Measurements from ENCODE around the gene NAP1L1.

NAP1L1 gene, protein sequence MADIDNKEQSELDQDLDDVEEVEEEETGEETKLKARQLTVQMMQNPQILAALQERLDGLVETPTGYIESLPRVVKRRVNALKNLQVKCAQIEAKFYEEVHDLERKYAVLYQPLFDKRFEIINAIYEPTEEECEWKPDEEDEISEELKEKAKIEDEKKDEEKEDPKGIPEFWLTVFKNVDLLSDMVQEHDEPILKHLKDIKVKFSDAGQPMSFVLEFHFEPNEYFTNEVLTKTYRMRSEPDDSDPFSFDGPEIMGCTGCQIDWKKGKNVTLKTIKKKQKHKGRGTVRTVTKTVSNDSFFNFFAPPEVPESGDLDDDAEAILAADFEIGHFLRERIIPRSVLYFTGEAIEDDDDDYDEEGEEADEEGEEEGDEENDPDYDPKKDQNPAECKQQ

DNA sequence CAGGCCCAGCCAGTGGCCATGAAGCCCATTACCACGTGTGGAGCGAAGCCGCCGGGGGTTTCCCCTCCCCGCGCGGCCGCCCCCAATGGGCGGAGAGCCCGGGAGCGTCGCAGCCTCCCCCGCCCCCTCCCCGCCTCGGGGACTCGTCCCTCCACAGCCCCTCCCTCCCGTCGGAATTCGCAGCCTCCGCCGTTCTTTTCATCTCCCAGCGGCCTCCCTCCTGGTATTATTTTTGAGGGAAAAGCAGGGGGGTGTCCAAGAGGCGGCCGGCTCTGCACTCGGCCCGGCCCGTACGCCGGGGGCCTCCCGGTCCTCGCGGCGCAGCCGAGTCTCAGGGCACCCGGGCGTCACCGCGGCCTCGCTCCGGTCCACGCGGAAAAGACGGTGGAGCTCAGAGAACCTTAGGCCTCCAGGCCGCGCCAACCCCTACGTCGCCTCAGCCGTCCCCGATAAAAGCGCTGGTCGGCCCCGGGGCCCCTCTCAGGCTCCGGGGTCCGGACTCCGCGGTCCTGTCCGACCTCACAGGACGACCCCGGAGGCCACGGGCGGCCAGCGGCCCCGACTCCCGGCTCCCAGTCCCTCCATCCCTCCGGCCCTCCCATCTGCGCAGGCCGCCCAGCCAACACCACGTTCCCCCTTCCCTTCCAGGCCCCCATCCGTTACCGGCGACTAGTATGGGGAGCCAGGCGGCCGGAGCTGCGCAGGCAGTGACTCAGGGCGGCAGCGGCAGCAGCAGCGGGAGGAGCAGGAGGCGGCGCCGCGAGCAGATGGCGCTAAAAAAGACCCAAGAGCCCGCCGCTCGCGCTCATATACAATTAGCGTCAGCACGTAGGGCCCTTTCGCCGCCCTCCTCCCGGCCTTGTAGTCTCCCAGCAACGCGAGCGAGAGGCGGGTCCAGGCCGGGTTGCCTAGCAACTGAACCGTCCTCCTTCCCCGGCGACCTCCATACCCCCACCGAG lies at the start of gene NAP1L1:
NAP1L1 (minus strand) TSS at position 782 of the 959 bp plus-strand sequence. CDS start 10,466 bp downstream, outside the sequence.
- peak; percentile 93 for DNase-seq

DNA sequence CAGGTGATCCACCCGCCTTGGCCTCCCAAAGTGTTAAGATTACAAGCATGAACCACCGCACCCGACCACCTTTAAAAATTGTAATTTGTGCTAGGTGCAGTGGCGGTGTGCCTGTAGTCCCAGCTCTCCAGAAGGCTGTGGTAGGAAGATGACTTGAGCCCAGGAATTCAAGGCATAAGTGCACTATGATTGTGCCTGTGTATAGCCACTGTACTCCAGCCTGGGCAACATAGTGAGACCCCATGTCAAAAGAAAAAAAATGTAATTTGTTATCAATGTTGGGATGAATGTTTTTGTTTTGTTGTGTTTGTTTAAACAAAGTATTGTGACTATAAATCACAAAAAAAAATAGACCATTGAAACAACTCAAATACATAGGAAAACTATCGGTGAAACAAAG lies 43.1 kb upstream of the NAP1L1 start:
- DNase-seq: no peak

DNA sequence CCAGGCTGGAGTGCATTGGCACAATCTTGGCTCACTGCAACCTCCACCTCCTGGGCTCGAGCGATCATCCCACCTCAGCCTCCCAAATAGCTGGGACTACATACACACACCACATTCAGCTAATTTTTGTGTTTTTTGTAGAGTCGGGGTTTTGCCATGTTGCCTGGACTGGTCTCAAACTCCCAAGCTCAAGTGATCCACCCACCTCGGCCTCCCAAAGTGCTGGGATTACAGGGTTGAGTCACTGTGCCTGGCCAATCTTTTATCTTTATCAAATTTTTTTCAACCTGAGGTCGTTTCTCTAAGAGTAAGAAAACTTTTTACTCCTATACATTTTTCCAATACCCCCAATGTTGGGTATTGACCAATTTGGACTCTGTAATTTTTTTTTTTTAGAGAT lies 40.0 kb upstream of the NAP1L1 start:
- DNase-seq: no peak

DNA sequence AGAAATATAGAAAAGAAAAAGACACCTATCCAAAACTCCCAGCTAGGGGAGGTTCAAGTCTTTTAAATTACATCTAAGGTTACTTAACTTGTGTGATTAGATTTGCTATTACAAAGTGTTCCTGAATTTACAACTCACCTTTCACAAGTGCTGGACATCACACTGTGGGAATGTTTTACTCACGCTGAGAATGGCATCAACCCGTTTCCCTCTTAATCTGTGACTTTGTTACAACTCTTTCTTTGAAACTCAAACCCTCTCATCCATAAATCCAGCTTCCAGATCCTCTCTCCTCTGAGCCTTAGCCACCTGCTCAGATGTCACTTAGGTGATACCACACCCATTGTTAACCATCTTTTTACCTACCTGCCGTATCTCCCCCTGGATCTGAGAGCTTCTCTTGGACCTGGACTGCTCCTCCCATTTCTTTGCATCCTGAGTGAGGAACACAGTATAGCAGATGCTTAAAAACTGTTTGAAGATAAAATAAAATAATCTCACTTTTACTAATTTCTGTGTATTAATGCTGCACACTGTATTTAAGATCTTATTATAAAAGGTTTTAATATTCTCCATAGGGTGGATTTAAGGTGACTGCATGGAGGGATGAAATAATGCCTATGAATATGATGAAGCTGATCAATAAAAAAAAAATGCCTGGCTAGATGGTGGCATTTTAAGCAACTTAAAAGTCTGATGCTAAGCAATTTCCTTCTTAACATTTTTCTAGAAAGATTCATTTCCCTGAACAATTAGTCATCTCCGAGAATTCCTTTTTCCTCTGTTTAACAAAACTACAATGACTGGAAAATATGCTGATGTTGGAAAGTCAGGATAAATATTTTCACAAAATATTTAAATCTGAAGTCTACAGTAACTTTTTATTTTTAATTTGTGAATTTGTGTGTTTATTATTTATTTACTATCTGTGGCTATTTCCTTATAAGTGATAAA lies 39.1 kb upstream of the NAP1L1 start:
- no peak for DNase-seq

DNA sequence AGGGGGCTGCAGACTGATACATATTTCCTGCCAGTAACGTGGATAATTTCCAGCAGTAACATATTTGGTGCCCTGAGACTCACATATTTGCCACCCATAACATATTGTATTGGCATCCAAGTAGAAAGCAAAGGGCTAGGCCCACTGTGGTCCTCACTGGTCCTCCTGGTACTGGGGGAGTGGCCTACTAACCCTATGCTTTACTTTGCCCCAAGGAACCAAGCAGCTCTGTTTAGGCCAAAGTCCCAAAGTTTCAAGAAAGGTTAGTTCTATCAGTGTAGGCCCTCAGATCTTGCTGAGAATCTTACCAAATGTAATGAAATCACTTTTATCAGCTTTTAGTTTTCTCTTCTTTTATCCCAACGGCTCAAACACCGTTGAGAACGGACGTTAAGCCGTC lies 35.4 kb upstream of the NAP1L1 start:
- DNase-seq: no peak

DNA sequence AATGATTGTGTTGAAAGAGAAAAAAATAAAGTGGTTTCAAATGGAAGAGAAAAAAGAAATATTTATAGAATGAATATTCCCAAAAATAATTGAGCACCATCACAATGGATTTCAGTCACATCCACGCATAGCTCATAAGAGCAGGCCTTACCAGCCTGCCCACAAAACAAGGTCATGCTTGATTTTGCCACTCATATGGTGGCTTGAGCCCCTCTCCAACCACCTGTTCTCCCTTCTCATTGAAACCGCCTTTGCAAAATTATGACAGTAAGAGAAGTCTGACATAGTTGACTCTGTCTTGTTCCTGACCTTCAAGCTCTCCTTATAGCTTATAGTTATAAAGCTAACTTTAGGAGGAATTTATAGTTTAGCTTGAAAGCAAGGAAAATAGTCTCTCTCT lies 33.3 kb upstream of the NAP1L1 start:
- DNase-seq: no peak

DNA sequence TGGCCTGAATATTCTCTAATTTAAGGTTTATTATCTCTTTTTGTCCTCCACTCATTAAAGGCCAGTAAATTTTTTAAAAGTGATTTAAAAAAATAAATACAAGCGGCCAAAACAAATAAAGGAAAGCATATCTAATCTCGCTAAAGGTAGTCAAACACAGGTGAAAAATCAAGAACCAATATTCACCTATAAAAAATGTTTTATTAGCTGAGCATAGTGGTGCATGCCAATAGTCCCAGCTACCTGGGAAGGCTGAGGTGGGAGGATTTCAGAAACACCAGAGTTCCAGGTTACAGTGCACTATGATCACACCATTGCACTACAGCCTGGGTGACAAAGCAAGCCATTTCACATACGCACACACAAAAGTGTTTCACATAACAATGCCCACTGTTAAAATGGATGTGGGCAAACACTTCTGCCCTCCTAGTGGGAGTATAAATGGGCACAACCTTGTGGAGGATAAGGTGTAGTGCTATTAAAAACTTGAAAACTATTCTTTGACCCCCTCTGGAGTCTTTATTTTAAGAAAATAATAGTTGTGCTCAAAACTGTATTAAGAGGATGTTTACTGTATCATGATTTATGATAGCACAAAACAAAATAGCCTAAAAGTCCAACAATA lies 32.7 kb upstream of the NAP1L1 start:
- DNase-seq: no peak

DNA sequence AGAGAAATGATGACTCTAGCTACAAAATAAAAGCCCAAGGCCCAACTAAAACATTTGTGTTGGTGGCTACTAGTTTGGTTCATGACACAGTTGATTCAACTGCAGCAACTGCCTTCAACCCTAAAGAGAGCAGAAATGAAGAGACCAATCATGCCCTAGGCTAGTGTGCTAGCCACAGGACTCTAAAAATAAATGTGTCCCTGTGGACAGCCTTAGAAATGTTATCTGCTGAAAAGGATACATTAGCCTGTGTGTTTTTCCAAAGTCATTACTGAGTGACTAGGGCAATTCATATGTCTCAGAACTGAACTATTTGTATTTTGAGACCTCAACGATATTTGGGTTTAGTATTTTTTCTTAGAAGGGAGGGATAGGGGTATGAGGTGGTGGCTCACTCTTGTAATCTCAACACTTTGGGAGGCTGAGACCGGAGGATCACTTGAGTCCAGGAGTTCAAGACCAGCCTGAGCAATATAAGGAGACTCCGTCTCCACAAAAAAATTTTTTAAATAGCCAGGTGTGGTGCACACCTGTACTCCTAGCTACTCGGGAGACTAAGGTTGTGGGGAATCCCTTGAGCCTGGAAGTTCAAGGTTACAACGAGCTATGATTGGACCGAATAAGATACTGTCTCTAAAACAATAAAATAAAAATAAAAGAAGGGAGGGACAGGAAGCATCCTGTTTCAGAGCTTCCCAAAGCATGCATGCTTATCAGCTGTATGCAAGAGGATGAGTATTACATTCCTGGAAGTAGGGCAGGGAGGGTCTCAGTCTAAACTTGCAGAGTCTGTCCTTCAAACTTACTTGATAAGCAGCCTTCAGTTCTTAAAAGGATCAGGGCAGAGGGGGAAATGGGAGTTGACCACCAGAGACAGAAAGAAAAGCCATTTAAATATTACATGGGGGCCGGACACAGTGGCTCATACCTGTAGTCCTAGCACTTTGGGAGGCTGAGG lies 29.6 kb upstream of the NAP1L1 start:
- no peak for DNase-seq

DNA sequence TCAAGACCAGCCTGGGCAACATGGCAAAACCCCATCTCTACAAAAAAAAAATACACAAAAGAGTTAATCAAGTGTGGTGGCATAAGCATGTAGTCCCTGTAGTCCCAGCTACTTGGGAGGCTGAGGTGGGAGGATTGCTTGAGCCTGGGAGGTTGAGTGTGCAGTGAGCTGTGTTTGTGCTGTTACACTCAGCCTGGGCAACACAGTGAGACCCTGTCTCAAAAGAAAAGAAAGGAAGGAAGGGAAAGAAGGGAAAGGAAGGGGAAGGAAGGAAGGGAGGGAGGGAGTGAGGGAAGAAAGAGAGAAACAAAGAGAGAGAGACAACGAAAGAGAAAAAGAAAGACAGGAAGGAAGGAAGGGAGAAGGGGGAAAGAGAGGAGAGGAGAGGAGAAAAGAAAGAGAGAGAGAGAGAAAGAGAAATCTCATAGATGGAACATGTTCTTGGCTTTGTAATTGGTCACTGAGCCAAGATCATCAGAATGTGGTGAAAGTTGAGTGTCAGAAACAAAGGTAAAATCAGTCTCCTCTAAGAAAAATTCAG lies 26.8 kb upstream of the NAP1L1 start:
- no peak for DNase-seq

DNA sequence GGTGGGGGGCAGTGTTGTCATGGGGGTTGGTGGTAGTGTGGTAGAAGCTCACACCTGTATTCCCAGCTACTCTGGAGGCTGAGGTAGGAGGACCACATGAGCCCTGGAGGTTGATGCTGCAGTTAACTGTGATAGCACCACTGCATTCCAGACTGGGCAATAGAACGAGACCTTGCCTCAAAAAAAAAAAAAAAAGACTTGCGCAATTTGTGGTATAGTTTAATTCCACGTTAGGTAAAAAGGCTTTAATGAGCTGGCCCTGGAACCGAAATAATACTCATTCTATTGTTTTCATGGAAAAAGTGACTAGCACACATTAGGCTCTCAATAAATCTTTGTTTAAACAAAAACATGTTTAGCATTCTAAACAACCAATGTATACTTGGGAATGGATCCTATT lies 25.4 kb upstream of the NAP1L1 start:
- no peak for DNase-seq

DNA sequence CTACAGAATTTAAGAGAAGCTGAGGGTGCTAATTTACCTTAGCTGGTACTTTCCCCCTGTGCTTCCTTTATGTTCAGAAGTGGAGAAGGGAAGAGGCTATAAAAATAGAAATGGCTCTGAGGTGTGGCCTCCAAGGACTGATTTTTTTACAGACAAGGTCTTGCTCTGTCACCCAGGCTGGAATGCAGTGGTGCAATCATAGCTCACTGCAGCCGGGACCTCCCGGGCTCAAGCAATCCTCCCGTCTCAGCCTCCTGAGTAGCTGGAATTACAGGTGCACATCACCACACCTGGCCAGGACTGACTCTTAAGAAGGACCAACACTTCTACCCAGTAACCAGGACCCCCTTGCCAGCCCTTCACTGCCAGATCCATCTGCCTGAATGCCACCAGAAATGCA lies 23.9 kb upstream of the NAP1L1 start:
- no peak for DNase-seq

DNA sequence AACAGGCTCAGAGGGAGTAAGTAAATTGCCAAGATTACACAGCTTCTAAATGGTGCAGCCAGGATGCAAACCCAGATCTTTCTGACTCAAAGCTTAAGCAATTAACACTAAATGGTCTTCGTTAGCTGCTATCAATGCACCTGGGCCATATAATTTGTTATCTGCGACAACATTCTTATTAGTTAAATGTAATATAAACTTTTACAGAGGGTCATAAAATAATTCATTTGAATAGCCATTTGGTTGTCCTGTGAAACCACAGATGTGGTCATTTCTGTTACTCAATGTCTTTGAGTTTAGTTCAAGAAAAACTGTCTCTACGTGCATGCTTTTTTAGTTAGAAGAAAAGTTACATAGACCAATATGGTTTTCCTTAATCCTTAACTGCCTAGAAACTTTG lies 22.1 kb upstream of the NAP1L1 start:
- DNase-seq: no peak

DNA sequence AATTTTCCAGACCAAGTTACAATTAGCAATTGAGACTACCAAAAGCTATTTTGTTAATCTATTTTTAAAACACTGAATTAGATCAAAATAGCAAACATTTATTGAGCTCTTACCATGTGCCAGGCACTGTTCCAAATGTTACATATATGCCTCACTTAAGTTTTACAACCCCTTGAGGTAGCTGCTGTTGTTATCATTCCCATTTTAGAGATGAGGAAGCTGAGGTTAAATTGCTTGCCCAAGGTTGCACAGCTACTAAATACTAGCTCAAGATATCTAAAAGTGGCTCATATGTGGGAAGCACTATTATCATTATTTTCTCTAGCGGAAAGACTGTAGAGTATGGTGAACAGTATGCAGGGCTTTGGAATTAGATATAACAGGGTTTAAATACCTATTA lies 19.5 kb upstream of the NAP1L1 start:
- no peak for DNase-seq

DNA sequence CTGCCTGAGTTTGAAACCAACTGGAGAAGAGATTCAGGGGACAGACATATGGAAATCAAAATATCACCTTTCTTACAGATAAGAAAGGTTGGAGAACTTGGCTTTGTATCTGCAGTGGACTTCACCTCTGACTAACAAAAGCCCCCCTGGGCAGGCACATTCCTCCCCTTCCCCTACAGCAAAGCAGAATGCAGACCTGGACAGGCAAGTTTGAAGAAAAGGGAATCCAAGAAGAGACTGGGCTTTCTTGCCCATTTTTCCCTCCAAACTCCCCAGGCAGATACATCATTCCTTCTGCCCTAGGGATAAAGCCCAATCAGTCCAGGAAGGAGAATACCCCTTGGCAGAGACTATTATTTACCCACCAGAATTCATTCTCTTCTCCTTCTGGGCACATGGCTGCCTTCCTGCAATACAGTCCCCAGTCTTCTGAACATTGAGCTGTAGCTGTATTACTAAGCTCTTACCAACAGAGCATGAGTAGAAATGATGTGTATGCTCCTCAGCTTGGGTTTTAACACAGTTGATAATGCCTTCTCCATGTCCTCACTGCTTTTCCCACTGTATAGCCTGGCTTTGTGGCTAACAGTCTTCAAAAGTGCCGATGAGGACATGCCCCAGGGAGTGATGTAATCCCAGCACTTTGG lies 17.4 kb upstream of the NAP1L1 start:
- DNase-seq: no peak

DNA sequence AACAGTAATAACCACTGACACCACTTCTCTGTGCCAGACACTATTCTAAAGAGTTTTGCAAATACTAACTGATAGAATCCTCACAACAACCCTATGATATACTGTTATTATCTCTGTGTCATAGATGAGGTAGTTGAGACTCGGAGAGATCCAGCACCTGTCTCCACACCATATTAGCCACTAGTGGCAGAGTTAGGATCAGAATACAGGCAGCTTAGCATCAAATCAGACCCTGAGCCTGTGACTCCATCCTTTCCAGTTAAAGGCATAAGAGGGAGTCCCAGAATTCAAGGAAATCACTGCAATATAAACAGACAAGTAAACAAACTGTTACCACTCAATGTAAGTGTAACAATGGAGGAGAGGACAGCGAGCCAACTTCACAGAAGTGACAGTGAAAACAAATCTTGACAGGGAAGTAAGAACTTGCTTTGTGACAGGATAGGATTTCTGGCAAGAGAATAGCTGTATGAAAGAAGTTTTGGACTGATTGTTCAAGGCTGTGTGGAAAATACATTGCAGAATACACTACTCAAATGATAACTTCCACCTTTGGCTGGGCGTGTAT lies 11.7 kb upstream of the NAP1L1 start:
- DNase-seq: no peak

DNA sequence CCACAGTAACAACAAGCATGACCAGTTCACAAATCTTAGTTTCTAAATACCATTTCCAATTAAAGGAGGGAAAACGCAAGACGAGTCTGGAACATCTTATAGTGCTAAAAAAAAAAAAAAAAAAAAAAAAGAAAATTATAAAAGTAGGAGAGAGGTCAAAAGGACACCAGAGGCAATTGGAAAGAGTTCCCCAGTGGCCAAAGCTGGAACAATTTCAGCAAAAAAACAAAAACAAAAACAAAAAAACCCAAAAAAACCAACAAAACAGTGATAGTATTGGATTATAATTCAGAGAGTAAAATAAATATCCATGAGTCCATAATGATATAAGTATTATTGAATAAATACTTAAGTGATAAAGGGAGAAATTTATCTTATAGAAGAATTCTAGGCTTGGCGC lies 10.3 kb upstream of the NAP1L1 start:
- DNase-seq: no peak

DNA sequence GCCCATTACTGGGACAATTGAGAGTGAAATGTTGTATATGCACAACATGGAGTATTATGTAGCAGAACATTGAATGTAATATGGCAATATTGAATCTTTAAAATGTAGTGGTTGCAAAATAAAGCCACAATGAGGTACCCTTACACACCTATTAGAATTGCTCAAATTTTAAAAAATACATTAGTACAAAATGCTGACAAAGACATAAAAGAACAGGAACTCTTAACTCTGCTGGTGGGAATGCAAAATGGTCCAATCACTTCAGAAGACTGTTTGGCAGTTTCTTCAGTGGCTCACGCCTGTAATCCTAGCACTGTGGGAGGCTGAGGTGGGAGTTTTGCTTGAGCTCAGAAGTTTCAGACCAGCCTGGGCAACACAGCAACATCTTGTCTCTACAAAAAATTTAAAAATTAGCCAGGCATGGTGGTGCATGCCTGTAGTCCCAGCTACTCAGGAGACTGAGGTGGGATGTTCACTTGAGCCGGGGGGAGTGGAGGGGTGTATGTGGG lies 6.8 kb upstream of the NAP1L1 start:
- DNase-seq: no peak

DNA sequence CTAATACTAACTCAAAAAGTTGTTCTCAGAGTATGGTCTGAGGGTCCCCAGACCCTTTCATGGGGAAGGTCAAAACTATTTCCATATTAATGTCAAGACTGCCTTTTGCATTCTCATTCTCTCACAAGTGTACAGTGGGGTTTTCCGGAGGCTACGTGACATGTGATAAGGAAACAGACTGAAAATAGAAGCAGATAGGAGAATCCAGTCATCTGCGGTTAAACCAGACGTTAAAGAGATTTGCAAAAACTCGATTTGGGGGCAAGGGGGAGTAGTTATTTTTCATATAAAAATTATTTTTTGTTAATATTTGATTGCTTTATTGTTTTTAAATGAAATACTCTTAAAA lies 1.0 kb upstream of the NAP1L1 start:
- no peak for DNase-seq

DNA sequence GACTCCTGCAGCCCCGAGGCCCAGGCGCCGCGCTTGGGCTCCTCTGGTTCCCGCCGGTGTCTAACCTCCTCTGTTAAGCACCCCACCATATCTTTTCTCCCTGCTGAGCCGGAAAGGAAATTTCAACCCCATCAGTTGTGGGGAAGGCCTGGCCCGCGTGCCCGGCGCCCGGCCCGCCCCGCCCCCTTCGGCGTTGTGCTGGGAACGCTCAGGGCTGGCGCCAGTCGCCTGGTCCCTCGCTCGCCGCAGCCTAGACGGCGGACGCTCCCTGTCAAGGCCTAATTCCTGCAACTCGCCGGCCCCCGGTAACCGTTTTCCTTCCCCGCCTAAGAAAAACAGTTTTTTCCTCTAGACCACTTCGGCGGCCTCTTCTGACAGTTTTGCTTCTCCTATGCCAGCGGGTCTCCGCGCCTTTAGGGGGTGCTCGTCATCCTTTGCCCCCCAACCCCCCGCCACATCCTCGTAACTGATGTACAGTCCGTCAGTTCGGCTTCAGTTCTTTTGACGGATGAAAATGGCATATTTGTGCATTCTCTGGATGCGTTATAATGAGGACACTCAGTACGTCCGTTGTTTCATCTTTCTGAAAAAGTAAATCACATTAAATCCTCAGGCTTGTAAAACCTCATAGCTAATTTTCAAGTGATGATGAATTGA lies 506 bp upstream of the NAP1L1 start:
- DNase-seq: no peak

Data from NCI-H2081 treated with DMSO at 0.1 percent for 48 hours (cell line).